ENCODE data around the gene NPPA. TPM values are rescaled to one million over a fixed set of nuclear protein-coding genes. Genes with fewer than 3 reads are reported as not detected.

Gene NPPA
- total RNA-seq, 1 donor from 2014 or later = not detected

DNA sequence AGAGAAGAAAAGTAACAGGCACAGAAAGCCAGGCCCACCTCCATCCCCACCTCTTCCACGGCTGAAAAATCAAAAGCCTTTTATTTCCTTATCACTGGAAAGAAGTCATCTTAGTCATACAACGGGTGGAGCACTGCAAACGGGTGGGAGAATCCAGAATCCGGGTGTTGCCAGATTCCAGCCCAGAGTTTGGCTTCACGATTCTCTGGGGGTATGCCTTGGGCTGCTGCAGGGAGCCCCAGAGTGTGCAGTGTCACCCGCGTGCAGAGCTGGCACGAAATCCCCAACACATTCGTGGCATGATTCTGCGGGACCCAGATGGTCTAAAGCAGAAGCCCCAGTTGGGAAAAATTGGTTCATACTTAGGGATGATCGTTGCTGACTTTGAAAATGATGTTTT lies 2.6 kb upstream of the NPPA start:
- Mint-ChIP-seq H3K4me3 (no peak overlapping the region), H3K27ac (no peak overlapping the region), H3K9me3 (no peaks in the 10 kb centered on the region), H3K27me3 (peaks cover 20% of the 10 kb centered on the region), H3K36me3 (peaks cover 8% of the 10 kb centered on the region), H3K4me1 (ENCODE audit: unreplicated experiment) (no peaks in the 10 kb centered on the region)
- DNase-seq (ENCODE audit: extremely low spot score, unreplicated experiment) = no peak
- no peak for TF ChIP-seq CTCF (conservative IDR thresholded peaks at IDR 0.05)

DNA sequence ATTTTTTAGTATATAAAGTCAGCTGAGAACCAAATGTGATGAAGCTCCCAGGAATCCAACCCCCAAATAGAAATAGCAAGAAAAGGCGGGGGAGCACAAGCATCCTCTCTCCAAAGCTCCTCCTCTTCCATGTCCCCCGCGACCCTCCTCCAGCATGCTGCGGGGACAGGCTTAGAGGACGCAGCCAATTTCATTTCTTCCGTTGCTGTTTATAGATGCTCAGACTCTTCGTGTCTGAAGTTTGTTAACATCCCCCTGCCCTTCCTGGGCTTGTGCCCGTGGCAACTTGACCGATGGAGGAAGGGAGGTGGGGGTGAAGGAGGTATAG lies 754 bp upstream of the NPPA start:
- H3K4me3 Mint-ChIP-seq = no peak overlapping the region
- DNase-seq (ENCODE audit: extremely low spot score, unreplicated experiment) = no peak
- no peaks in the 10 kb centered on the region for H3K9me3 Mint-ChIP-seq
- peaks cover 9% of the 10 kb centered on the region for H3K27me3 Mint-ChIP-seq
- H3K27ac Mint-ChIP-seq = no peak overlapping the region
- TF ChIP-seq CTCF (conservative IDR thresholded peaks at IDR 0.05) = no peak
- no peaks in the 10 kb centered on the region for H3K4me1 Mint-ChIP-seq (ENCODE audit: unreplicated experiment)
- peaks cover 15% of the 10 kb centered on the region for H3K36me3 Mint-ChIP-seq

- Mint-ChIP-seq H3K36me3 (peaks cover 18% of the 10 kb centered on the region), H3K27me3 (no peaks in the 10 kb centered on the region), H3K9me3 (no peaks in the 10 kb centered on the region), H3K27ac (no peak overlapping the region), H3K4me1 (ENCODE audit: unreplicated experiment) (no peaks in the 10 kb centered on the region), H3K4me3 (no peak overlapping the region)
- no peak for DNase-seq (ENCODE audit: extremely low spot score, unreplicated experiment)
- no peak for TF ChIP-seq CTCF (conservative IDR thresholded peaks at IDR 0.05)
Observed at GRCh38 chr1:11845641-11846335, 1.8 kb downstream of the NPPA start.

GRCh38 chr1:11842154-11843041 lies 5.2 kb downstream of the NPPA start:
- no peaks in the 10 kb centered on the region for H3K9me3 Mint-ChIP-seq
- no peaks in the 10 kb centered on the region for H3K4me1 Mint-ChIP-seq (ENCODE audit: unreplicated experiment)
- no peak for TF ChIP-seq CTCF (conservative IDR thresholded peaks at IDR 0.05)
- no peak overlapping the region for H3K4me3 Mint-ChIP-seq
- no peak for DNase-seq (ENCODE audit: extremely low spot score, unreplicated experiment)
- H3K36me3 Mint-ChIP-seq = peaks cover 23% of the 10 kb centered on the region
- no peak overlapping the region for H3K27ac Mint-ChIP-seq
- no peaks in the 10 kb centered on the region for H3K27me3 Mint-ChIP-seq

DNA sequence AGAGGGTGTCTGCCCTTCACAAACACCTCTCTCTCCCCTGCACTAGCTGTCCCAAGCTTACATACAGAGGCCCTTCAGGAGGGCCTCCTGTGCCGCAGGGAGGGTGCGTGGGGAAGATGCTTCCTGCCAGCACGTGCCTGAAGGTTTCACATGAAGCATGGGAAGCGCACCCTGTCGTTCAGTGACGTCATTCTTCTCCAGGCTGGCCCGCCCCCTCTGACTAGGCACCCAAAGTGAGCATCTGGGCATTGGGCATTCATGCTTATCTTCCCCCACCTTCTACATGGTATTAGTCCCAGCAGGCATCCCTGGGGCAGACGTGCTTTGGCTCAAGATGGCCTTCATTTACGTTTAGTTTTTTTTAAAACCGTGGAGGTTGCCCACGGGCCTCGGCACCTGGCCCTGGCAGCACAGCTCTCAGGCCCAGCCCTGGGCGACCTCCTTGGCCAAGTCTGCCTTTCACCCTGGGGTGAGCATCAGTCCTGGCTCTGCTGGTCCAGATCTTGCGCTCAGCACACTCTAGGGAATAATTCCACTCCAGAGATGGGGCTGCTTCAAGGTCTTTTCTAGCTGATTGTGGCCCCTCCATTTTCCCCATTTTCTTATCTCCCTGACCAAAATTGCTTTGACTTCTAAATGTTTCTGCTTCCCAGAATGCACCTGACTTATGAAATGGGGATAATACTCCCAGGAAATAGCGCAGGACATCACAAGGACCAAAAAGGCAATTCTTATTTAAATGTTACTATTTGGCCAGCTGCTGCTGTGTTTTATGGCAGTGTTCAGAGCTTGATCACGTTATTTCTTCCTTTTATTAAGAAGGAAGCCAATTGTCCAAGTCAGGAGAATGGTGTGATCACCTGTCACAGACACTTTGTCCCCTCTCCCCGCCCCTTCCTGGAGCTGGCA lies 6.1 kb downstream of the NPPA start:
- Mint-ChIP-seq H3K9me3 (no peaks in the 10 kb centered on the region), H3K36me3 (peaks cover 23% of the 10 kb centered on the region), H3K4me1 (ENCODE audit: unreplicated experiment) (no peaks in the 10 kb centered on the region), H3K27me3 (no peaks in the 10 kb centered on the region), H3K4me3 (no peak overlapping the region), H3K27ac (no peak overlapping the region)
- no peak for DNase-seq (ENCODE audit: extremely low spot score, unreplicated experiment)
- no peak for TF ChIP-seq CTCF (conservative IDR thresholded peaks at IDR 0.05)
